Measurements from ENCODE around the gene PAN3. TPM values are rescaled to one million over a fixed set of nuclear protein-coding genes. Genes with fewer than 3 reads are reported as not detected.

The PAN3 gene
- total RNA-seq, 1 experiment from 2014 or later = 48.5 TPM

- Histone ChIP-seq H2BK12ac (ENCODE audit: insufficient read length, low read depth, low read length) (no peak overlapping the region), H3K56ac (ENCODE audit: insufficient read length, low read depth, low read length) (no peak overlapping the region), H2BK20ac (ENCODE audit: low read depth, low read length, poor library complexity, severe bottlenecking) (no peak overlapping the region), H2BK5ac (ENCODE audit: insufficient read length, low read length) (no peak overlapping the region), H3K4me2 (ENCODE audit: insufficient read depth, insufficient read length, low read length) (no peak overlapping the region), H3K4me1 (ENCODE audit: insufficient read depth, low read length) (no peaks in the 10 kb centered on the region), H3K23ac (ENCODE audit: insufficient read length, low read depth, low read length) (no peak overlapping the region), H3T11ph (ENCODE audit: low read length) (no peak overlapping the region), H3K79me1 (ENCODE audit: insufficient read depth, low read depth, low read length, poor library complexity, severe bottlenecking) (no peaks in the 10 kb centered on the region), H2AK5ac (ENCODE audit: insufficient read length, low read length) (no peak overlapping the region), H4K5ac (ENCODE audit: insufficient read length, low read depth, low read length) (no peak overlapping the region), H2AFZ (ENCODE audit: low read length) (no peak overlapping the region), H3K27ac (ENCODE audit: insufficient read length, low read depth, low read length) (no peak overlapping the region), H4K20me1 (ENCODE audit: control insufficient read depth, insufficient read depth, insufficient read length) (no peaks in the 10 kb centered on the region), H4K91ac (ENCODE audit: insufficient read length, low read depth, low read length) (no peak overlapping the region), H3K79me2 (ENCODE audit: insufficient read depth, low read length) (no peaks in the 10 kb centered on the region), H3K9ac (ENCODE audit: extremely low read depth, insufficient read length, low read length) (no peak overlapping the region), H3K14ac (ENCODE audit: insufficient read depth, low read length) (no peak overlapping the region), H2BK120ac (ENCODE audit: low read depth, low read length, poor library complexity, severe bottlenecking) (no peak overlapping the region), H3K23me2 (ENCODE audit: insufficient read length, low read depth, low read length, poor library complexity, severe bottlenecking) (no peaks in the 10 kb centered on the region), H3K4ac (ENCODE audit: low read depth, low read length) (no peak overlapping the region), H3K18ac (ENCODE audit: insufficient read length, low read depth, low read length) (no peak overlapping the region), H4K8ac (replicated peaks; ENCODE audit: insufficient read length, low read depth, low read length) (no peak overlapping the region), H3K9me3 (ENCODE audit: control insufficient read depth, low read depth, low read length) (no peaks in the 10 kb centered on the region), H3K27me3 (ENCODE audit: insufficient read depth, low read length) (no peaks in the 10 kb centered on the region), H2BK15ac (ENCODE audit: low read depth, low read length) (no peak overlapping the region)
- no peak overlapping the region for H3K4me3 Mint-ChIP-seq
- no peak overlapping the region for H3K27ac Mint-ChIP-seq
- H3K4me1 Mint-ChIP-seq = peaks cover 5 to 6% of the 10 kb centered on the region in 2 experiments
- H3K36me3 Mint-ChIP-seq (ENCODE audit: insufficient read depth in 1 of 3, low read depth in 3 of 3) = no peaks in the 10 kb centered on the region
- no peaks in the 10 kb centered on the region for H3K27me3 Mint-ChIP-seq (ENCODE audit: low read depth)
- no peak for TF ChIP-seq CTCF (conservative IDR thresholded peaks at IDR 0.05)
- no peak for DNase-seq
- peaks cover 0 to 4% of the 10 kb centered on the region in 2 experiments; a peak in 1 of 5 replicates for H3K9me3 Mint-ChIP-seq
These were observed 18.0 kb upstream of the PAN3 start for GRCh38 chr13:28120317-28120716.
